Heart right ventricle (tissue), 16 donors: ENCODE data around the gene PPP1CC. TPM values are rescaled to one million over a fixed set of nuclear protein-coding genes. Genes with fewer than 3 reads are reported as not detected.

Experiments used
- ATAC-seq, 8 donors: fragments of 200-7000 bp; cut with Tn5 transposase; one replicate each; pipeline ENCODE4 v1.9.1; 2020; ENCODE audit warnings: mild to moderate bottlenecking in 8 of 8, moderate library complexity in 8 of 8, moderate number of reproducible peaks in 1 of 8
- DNase-seq, 2 donors: peaks; one replicate each; pipeline ENCODE4 v3.0.0-alpha.2; 2020
- H3K27ac ChIP-seq, 10 donors: fragments of 200-600 bp; sonication (generic) in 2 of 10; one replicate each; pipeline versions ENCODE4 v1.5.0 to v1.8.0; 2020 to 2022; ENCODE audit warnings: mild to moderate bottlenecking in 3 of 10
- H3K27me3 ChIP-seq, 7 donors: fragments of 200-600 bp; one replicate each; pipeline ENCODE4 v1.8.0; 2021 to 2022; ENCODE audit warnings: mild to moderate bottlenecking in 2 of 7
- H3K36me3 ChIP-seq, 9 donors: fragments of 200-600 bp; sonication (generic) in 1 of 9; one replicate each; pipeline versions ENCODE4 v1.5.0 to v1.8.0; 2020 to 2022; ENCODE audit warnings: mild to moderate bottlenecking in 2 of 9
- H3K4me1 ChIP-seq, 9 donors: fragments of 200-600 bp; sonication (generic) in 1 of 9; one replicate each; pipeline versions ENCODE4 v1.5.0 to v1.8.0; 2020 to 2022; ENCODE audit warnings: mild to moderate bottlenecking in 4 of 9
- H3K4me3 ChIP-seq, 10 donors: fragments of 200-600 bp; sonication (generic) in 2 of 10; one replicate each; pipeline versions ENCODE4 v1.5.0 to v1.8.0; 2020 to 2022; ENCODE audit warnings: mild to moderate bottlenecking in 7 of 10, moderate library complexity in 2 of 10
- H3K9me3 ChIP-seq, 11 donors: fragments of 200-600 bp in 10 of 11; sonication (generic) in 2 of 11; one replicate each; pipeline versions ENCODE4 v1.5.0 to v1.8.0; 2013 to 2022; ENCODE audit warnings: mild to moderate bottlenecking in 2 of 11, control low read depth in 1 of 11, moderate library complexity in 1 of 11
- CTCF ChIP-seq, 9 donors: fragments of 200-600 bp; sonication (generic) in 2 of 9; IDR thresholded peaks; one replicate each; pipeline versions ENCODE4 v1.5.0 to v1.8.0; 2021 to 2022; ENCODE audit warnings: antibody characterized with exemption in 9 of 9, mild to moderate bottlenecking in 5 of 9, moderate library complexity in 1 of 9
- WGBS, 2 donors: extraction: QIAGEN DNeasy Blood & Tissue Kit; methylation state at CpG; one replicate each; pipeline ENCODE4 v1.1.7; 2013; ENCODE audit warnings: inconsistent platforms in 1 of 2; 5-methylcytosine and 5-hydroxymethylcytosine counted together
- intact Hi-C, 10 donors: fragments of 100-400 bp; cut with DNase I; formaldehyde crosslinking; loops; one replicate each; pipeline versions ENCODE4 v1.11.1 to v1.14.2; 2022
- polyA plus RNA-seq, 2 donors: library from polyadenylated mRNA; stranded (reverse); fragments of 200-250 nt; gene quantifications; one replicate each; pipeline ENCODE4 v1.2.3, GENCODE V29; 2013
- total RNA-seq, 10 donors: library from RNA; stranded (reverse); fragmentation: NEBNext Ultra II Directional in 3 of 10; extraction: Animal tissue kit (Norgen Biotek cat#: 25700) in 3 of 10; gene quantifications; one replicate each; pipeline versions ENCODE4 v1.2.1 to v1.2.4, GENCODE V29; 2021 to 2023
- donor health status: Arrhythmogenic right ventricular cardiomyopathy.
- donor health status: ischemic (EF 13 %, LVEDD 7.1; RV severe dilation, severe dysfunction).
- donor health status: healthy with polysubstance abuse.
- donor health status: DM: no; HTN: yes; CAD: no.
- donor health status: DM: no; HTN: no; CAD: no.
- donor health status: ischemic (EF 25% LVEDD 6.9; RV normal size, moderate dysfunction).
- donor health status: ischemic (EF 25% LVEDD 5.7; RV mildly dilated, moderate dysfunction).
- donor health status: healthy.
- donor health status: DM: yes; HTN: yes; CAD: no.
- donor health status: Ischemic cardiomyopathy.
- donor health status: ischemic (EF 35%, LVEDD 5.7; RV mildly dilated, moderate dysfunction).
- donor health status: nonischemic (EF 11% LVEDD 7.7; RV severe dilation, severe dysfunction).
- donor health status: DM: yes; HTN: yes; CAD: no.
- donor health status: PGD.
- donor health status: ischemic (EF 29% LVEDD 5.4; RV normal size, mild dysfunction).
- donor health status: nonischemic (EF 23%, LVEDD 6.1; RV moderate dilation, normal function).

PPP1CC gene
- total and polyA plus RNA-seq, 12 donors: 66.0 to 248 (median 134) TPM

- 82 to 90% methylated on average over 1 of the region's 1 CpG for WGBS, 2 donors
- intact Hi-C loops: no loop called here
These were observed 13.9 kb upstream of the PPP1CC start for GRCh38 chr12:110756611-110757010.

GRCh38 chr12:110754101-110754793 lies 11.6 kb upstream of the PPP1CC start:
- H3K4me1 ChIP-seq: peaks cover 0 to 19% (median 7%) of the 10 kb centered on the region in 9 donors
- ATAC-seq (peak in 7 of 8 donors; percentile 43 to 86 (median 72)), DNase-seq (peak in 1 of 2 donors; percentile 75)
- no peaks in the 10 kb centered on the region for H3K36me3 ChIP-seq
- intact Hi-C loops: no loop called here
- H3K27ac ChIP-seq: peak overlapping the region in 2 of 10 donors; percentile 14 to 33
- H3K4me3 ChIP-seq: no peak overlapping the region
- TF ChIP-seq CTCF (IDR thresholded peaks at IDR 0.05): no peak
- no peaks in the 10 kb centered on the region for H3K27me3 ChIP-seq
- WGBS, 2 donors: 34 to 43% methylated on average over 3 of the region's 3 CpGs
- no peaks in the 10 kb centered on the region for H3K9me3 ChIP-seq

More at GRCh38 chr12:110756611-110757010, 13.9 kb upstream of the PPP1CC start:
- Histone ChIP-seq H3K4me3 (no peak overlapping the region), H3K9me3 (no peaks in the 10 kb centered on the region), H3K4me1 (peaks cover 0 to 19% (median 7%) of the 10 kb centered on the region in 9 donors), H3K27ac (no peak overlapping the region), H3K27me3 (no peaks in the 10 kb centered on the region), H3K36me3 (no peaks in the 10 kb centered on the region)
- TF ChIP-seq CTCF (IDR thresholded peaks at IDR 0.05): no peak
- ATAC-seq (no peak), DNase-seq (no peak)

- H3K36me3 ChIP-seq: no peaks in the 10 kb centered on the region
- 89 to 91% methylated on average over 13 of the region's 13 CpGs for WGBS, 2 donors
- no peak for TF ChIP-seq CTCF (IDR thresholded peaks at IDR 0.05)
- peak in 1 of 2 donors; percentile 12 for DNase-seq
- H3K4me3 ChIP-seq: no peak overlapping the region
- ATAC-seq: peak in 6 of 8 donors; percentile 14 to 76 (median 57)
- intact Hi-C loops: no loop called here
- H3K27ac ChIP-seq: peak overlapping the region in 4 of 10 donors; percentile 14 to 67 (median 52)
- H3K9me3 ChIP-seq: no peaks in the 10 kb centered on the region
- H3K27me3 ChIP-seq: no peaks in the 10 kb centered on the region
- H3K4me1 ChIP-seq: peaks cover 0 to 19% (median 7%) of the 10 kb centered on the region in 9 donors
These were observed 8.2 kb upstream of the PPP1CC start for GRCh38 chr12:110750784-110751461.

- no peaks in the 10 kb centered on the region for H3K27me3 ChIP-seq
- peaks cover 8 to 28% (median 21%) of the 10 kb centered on the region in 9 donors for H3K4me1 ChIP-seq
- no peaks in the 10 kb centered on the region for H3K9me3 ChIP-seq
- H3K36me3 ChIP-seq: no peaks in the 10 kb centered on the region
- ATAC-seq (no peak), DNase-seq (no peak)
- H3K27ac ChIP-seq: no peak overlapping the region
- H3K4me3 ChIP-seq: no peak overlapping the region
- TF ChIP-seq CTCF (IDR thresholded peaks at IDR 0.05): no peak
- 93 to 96% methylated on average over 6 of the region's 6 CpGs for WGBS, 2 donors
- intact Hi-C loops: loop anchor here in 3 of 10 donors (10.0 kb wide), 2 partner anchors 78 to 138 kb away; no protein-coding TSS in a partner anchor
These were observed 3.9 kb upstream of the PPP1CC start for GRCh38 chr12:110746550-110746949.
